HG02642 (cell line): ENCODE measurements around the gene SERBP1.

Source experiments
- ATAC-seq: cut with Tn5 transposase; IDR thresholded peaks from one replicate; pipeline ENCODE4 v1.9.1; 2021; ENCODE audit warnings: mild to moderate bottlenecking; ENCODE audit not compliant: unreplicated experiment, poor library complexity

The SERBP1 gene

DNA sequence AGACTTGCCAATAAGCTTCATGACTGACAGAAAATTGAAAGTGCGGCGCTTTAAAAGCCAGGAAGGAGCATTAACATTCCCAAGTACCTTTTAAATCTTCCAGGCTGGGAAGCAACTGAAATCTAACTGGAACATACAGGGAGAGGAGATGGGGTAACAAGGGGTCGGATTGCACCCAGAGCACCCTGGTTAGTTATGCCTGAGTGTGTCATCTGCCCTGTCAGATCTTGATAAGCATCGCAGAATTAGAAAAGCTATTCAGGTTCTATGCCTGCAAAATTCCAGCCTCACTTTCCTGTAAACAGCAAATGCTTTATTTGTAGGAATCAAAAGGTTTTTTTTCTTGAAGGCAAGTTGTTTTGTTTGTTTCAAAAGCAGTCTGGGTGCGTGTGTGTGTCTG, 58.5 kb downstream of the SERBP1 start:
- ATAC-seq: no peak

DNA sequence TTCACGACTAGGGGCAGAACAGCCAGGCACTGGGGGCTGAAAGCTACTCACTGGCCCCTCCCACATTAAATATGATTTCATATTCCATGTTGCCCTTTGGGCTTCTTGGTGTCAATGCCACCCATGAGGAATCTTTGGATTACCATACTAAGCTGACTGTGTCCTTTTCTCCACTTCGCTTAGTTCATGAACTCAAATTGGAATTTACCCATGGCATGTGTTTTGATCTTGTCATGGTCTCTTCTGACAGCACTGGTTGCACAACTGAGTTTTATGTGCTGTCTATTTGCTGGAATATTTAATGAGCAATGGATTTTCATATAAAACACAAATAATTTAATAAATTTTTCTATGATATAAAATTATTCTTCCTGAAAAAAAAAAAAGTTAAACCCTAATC, 59.2 kb downstream of the SERBP1 start:
- no peak for ATAC-seq

DNA sequence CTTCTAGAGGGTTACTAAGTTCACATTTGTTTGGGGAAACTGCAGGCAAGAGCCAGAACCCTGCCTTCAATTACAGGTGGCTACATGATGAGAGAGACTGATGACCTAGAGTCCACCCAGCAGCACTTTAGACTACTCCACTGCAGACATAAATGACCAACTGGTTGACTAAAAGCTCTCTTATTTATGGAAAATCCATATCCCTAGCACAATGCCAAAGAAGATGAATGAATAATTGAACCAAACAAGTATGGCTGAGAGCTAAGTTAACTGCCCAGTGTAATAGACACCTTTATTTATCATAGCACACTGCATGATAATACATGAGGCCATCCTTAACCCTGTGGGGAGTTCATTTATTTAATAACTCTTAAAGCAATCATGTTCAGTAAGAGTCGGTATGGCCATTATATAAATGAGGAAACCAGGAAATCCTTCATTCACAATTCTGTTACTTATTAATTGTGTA, 62.1 kb downstream of the SERBP1 start:
- ATAC-seq: no peak

DNA sequence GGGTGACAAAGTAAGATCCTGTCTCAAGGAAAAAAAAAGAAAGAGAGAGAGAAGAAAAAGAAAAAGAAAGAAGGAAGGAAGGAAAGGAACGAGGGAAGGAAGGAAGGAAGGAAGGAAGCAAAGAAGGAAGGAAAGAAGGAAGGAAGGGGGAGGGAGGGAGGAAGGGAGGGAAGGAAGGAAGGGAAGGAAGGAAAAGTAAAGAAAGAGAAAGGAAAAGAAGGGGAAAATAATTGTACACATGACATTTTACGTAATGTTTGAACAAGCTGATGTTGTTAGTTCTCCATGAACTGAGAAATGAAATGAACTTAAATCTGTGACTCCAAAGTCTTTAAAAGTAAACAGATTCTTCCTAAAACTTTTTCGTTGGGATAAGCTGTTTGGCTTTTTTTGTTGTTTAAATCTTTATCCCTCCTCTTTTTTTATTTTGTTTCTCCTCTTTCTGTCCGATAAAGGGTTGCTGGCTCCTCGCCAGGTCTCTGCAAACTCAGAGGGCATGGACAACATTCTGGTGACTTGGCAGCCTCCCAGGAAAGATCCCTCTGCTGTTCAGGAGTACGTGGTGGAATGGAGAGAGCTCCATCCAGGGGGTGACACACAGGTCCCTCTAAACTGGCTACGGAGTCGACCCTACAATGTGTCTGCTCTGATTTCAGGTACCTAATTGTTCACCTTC, 62.7 kb downstream of the SERBP1 start:
- ATAC-seq: no peak

DNA sequence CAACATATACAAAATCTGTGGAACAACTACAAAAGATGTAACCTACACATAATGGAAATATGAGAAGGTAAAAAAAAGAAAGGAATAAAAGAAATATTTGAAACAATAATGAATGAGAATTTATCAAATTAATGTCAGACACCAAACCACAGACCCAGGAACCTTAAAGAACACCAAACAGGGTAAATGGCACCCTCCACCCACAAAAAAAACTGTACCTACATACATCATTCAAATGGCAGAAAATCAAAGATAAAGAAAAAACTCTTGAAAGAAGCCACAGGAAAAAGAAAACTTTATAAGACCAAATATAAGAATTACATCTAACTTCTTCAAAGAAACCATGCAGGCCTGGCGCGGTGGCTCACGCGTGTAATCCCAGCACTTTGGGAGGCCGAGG, 68.6 kb downstream of the SERBP1 start:
- ATAC-seq: no peak

DNA sequence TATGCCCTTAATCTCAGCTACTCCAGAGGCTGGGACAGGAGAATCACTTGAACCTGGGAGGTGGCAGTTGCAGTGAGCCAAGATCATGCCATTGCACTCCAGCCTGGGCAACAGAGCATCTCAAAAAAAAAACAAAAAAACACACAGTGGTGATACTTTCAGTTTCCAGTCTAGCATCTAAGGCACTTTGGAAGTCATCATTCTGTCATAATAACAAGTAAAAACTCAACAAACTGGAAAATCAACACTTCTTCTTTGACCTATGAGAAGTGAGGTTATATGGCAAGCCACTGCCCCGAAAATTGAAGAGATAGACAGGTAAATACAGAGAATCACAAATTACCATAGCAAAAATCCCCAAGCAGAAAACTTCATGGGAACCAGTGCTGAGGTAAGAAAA, 70.6 kb downstream of the SERBP1 start:
- ATAC-seq: no peak
